ENCODE data around the gene ASH1L.

DNA sequence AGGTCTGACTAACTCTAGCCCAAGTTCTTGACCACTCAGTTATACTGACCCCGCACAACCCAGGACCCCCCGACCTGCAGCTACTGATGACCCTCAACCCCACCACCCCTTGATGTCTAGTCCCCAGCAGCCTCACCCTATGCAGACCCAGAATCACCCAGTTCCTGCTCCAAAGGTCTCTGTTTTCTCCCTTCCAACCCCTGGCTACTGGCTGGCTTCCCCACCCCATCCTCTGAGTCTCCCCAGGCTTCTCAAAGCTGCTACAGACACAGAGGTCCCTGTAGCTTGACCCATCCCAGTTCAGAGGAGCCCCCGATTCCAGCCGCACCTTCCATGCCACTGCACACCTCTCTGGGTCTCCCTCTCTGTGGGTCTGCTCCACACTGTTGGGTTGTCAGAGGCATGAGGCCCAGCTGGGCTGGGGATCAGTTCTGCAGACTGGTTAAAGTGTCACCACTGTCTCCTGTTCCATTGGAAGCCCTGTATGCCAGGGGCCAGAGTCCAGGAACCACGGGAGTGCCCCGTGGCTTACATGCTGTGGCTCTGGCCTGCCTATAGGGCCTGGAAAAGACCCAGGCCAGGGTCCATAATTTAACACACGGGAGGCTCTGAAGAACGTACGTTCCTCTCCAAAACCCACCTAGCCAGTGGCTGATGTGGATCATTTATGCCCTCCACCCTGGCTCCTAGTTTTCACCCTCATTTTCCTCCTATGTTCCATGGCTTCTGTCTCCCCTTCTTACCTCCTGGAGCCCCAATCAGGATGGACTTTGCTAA, 261.9 kb downstream of the ASH1L start:
- peak in 3 of 6 experiments; percentile 26 to 50 (median 39) for TF ChIP-seq CTCF (IDR thresholded peaks at IDR 0.05)
- TF ChIP-seq POLR2A (IDR thresholded peaks at IDR 0.05), result peak in 1 of 2 donors; percentile 79

All from Peyer's patch (tissue), 4 donors.